ENCODE results near the gene MCRS1. TPM values are rescaled to one million over a fixed set of nuclear protein-coding genes. Genes with fewer than 3 reads are reported as not detected.

MCRS1 gene
- polyA plus RNA-seq, 1 donor from 2014 or later, result 109 TPM

GRCh38 chr12:49557917-49558215 lies 10.1 kb downstream of the MCRS1 start:
- Histone ChIP-seq H3F3A (ENCODE audit: insufficient read depth, low read length, poor library complexity, severe bottlenecking) (no peaks in the 10 kb centered on the region), H3K36me3 (ENCODE audit: insufficient read depth, low read length) (no peaks in the 10 kb centered on the region), H2AFZ (ENCODE audit: low read depth, low read length) (no peak overlapping the region), H3K9me3 (ENCODE audit: low read length) (no peaks in the 10 kb centered on the region), H3K79me2 (replicated peaks; ENCODE audit: insufficient read depth, low read length) (no peaks in the 10 kb centered on the region), H4K20me1 (ENCODE audit: insufficient read depth) (no peaks in the 10 kb centered on the region), H3K9me2 (ENCODE audit: insufficient read depth, low read length) (no peaks in the 10 kb centered on the region), H3K27me3 (ENCODE audit: insufficient read depth, low read depth, low read length) (no peaks in the 10 kb centered on the region), H3K4me3 (ENCODE audit: low read length) (no peak overlapping the region), H3K9ac (ENCODE audit: low read length) (no peak overlapping the region), H3K4me2 (ENCODE audit: low read length) (no peak overlapping the region), H3K27ac (ENCODE audit: low read length) (no peak overlapping the region)
- TF ChIP-seq TAF1 (IDR thresholded peaks at IDR 0.05; ENCODE audit: low read depth), result no peak
- TF ChIP-seq POLR2AphosphoS5 (IDR thresholded peaks at IDR 0.05), result no peak
- TF ChIP-seq, protein P1, sequence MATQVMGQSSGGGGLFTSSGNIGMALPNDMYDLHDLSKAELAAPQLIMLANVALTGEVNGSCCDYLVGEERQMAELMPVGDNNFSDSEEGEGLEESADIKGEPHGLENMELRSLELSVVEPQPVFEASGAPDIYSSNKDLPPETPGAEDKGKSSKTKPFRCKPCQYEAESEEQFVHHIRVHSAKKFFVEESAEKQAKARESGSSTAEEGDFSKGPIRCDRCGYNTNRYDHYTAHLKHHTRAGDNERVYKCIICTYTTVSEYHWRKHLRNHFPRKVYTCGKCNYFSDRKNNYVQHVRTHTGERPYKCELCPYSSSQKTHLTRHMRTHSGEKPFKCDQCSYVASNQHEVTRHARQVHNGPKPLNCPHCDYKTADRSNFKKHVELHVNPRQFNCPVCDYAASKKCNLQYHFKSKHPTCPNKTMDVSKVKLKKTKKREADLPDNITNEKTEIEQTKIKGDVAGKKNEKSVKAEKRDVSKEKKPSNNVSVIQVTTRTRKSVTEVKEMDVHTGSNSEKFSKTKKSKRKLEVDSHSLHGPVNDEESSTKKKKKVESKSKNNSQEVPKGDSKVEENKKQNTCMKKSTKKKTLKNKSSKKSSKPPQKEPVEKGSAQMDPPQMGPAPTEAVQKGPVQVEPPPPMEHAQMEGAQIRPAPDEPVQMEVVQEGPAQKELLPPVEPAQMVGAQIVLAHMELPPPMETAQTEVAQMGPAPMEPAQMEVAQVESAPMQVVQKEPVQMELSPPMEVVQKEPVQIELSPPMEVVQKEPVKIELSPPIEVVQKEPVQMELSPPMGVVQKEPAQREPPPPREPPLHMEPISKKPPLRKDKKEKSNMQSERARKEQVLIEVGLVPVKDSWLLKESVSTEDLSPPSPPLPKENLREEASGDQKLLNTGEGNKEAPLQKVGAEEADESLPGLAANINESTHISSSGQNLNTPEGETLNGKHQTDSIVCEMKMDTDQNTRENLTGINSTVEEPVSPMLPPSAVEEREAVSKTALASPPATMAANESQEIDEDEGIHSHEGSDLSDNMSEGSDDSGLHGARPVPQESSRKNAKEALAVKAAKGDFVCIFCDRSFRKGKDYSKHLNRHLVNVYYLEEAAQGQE (IDR thresholded peaks at IDR 0.05; ENCODE audit: borderline replicate concordance), result no peak
- TF ChIP-seq, protein P2, sequence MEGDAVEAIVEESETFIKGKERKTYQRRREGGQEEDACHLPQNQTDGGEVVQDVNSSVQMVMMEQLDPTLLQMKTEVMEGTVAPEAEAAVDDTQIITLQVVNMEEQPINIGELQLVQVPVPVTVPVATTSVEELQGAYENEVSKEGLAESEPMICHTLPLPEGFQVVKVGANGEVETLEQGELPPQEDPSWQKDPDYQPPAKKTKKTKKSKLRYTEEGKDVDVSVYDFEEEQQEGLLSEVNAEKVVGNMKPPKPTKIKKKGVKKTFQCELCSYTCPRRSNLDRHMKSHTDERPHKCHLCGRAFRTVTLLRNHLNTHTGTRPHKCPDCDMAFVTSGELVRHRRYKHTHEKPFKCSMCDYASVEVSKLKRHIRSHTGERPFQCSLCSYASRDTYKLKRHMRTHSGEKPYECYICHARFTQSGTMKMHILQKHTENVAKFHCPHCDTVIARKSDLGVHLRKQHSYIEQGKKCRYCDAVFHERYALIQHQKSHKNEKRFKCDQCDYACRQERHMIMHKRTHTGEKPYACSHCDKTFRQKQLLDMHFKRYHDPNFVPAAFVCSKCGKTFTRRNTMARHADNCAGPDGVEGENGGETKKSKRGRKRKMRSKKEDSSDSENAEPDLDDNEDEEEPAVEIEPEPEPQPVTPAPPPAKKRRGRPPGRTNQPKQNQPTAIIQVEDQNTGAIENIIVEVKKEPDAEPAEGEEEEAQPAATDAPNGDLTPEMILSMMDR (IDR thresholded peaks at IDR 0.05; ENCODE audit: poor library complexity, severe bottlenecking), result no peak
- no peak for TF ChIP-seq SMC3 (conservative IDR thresholded peaks at IDR 0.05; ENCODE audit: poor library complexity)
- TF ChIP-seq RAD21 (conservative IDR thresholded peaks at IDR 0.05), result no peak
- TF ChIP-seq MXI1 (conservative IDR thresholded peaks at IDR 0.05; ENCODE audit: poor library complexity, severe bottlenecking), result no peak
- no peak for TF ChIP-seq EP300 (conservative IDR thresholded peaks at IDR 0.05; ENCODE audit: poor library complexity, severe bottlenecking)
- no peak for TF ChIP-seq EZH2 (IDR thresholded peaks at IDR 0.05; ENCODE audit: borderline replicate concordance, insufficient read depth, low read length, poor library complexity, severe bottlenecking)

DNA sequence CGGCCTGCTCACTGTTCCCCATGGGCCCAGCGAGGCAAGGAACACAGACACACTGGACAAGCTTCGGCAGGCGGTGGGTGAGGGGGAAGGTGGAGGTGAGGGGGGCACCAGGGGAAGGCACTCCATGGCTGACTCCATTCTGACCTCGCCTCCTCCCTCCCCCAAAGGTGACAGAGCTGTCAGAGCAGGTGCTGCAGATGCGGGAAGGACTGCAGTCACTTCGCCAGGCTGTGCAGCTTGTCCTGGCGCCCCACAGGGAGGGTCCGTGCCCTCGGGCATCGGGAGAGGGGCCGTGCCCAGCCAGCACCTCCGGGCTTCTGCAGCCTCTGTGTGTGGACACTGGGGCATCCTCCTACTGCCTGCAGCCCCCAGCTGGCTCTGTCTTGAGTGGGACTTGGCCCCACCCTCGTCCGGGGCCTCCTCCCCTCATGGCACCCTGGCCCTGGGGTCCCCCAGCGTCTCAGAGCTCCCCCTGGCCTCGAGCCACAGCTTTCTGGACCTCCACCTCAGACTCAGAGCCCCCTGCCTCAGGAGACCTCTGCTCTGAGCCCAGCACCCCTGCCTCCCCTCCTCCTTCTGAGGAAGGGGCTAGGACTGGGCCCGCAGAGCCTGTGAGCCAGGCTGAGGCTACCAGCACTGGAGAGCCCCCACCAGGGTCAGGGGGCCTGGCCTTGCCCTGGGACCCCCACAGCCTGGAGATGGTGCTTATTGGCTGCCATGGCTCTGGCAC lies 10.6 kb downstream of the MCRS1 start:
- Histone ChIP-seq H2AFZ (ENCODE audit: low read depth, low read length) (no peak overlapping the region), H3K4me3 (ENCODE audit: low read length) (no peak overlapping the region), H3K9ac (ENCODE audit: low read length) (no peak overlapping the region), H3K4me2 (ENCODE audit: low read length) (no peak overlapping the region), H3K27ac (ENCODE audit: low read length) (no peak overlapping the region), H3K9me3 (ENCODE audit: low read length) (no peaks in the 10 kb centered on the region), H3F3A (ENCODE audit: insufficient read depth, low read length, poor library complexity, severe bottlenecking) (no peaks in the 10 kb centered on the region), H3K36me3 (ENCODE audit: insufficient read depth, low read length) (no peaks in the 10 kb centered on the region), H3K27me3 (ENCODE audit: insufficient read depth, low read depth, low read length) (no peaks in the 10 kb centered on the region), H3K9me2 (ENCODE audit: insufficient read depth, low read length) (no peaks in the 10 kb centered on the region), H4K20me1 (ENCODE audit: insufficient read depth) (no peaks in the 10 kb centered on the region), H3K79me2 (replicated peaks; ENCODE audit: insufficient read depth, low read length) (no peaks in the 10 kb centered on the region)
- TF ChIP-seq, protein P2 (IDR thresholded peaks at IDR 0.05; ENCODE audit: poor library complexity, severe bottlenecking), result no peak
- TF ChIP-seq RAD21 (conservative IDR thresholded peaks at IDR 0.05), result no peak
- no peak for TF ChIP-seq MXI1 (conservative IDR thresholded peaks at IDR 0.05; ENCODE audit: poor library complexity, severe bottlenecking)
- TF ChIP-seq TAF1 (IDR thresholded peaks at IDR 0.05; ENCODE audit: low read depth), result no peak
- no peak for TF ChIP-seq SMC3 (conservative IDR thresholded peaks at IDR 0.05; ENCODE audit: poor library complexity)
- TF ChIP-seq EP300 (conservative IDR thresholded peaks at IDR 0.05; ENCODE audit: poor library complexity, severe bottlenecking), result no peak
- TF ChIP-seq, protein P1 (IDR thresholded peaks at IDR 0.05; ENCODE audit: borderline replicate concordance), result no peak
- TF ChIP-seq EZH2 (IDR thresholded peaks at IDR 0.05; ENCODE audit: borderline replicate concordance, insufficient read depth, low read length, poor library complexity, severe bottlenecking), result no peak
- TF ChIP-seq POLR2AphosphoS5 (IDR thresholded peaks at IDR 0.05), result no peak

All from neural cell (in vitro differentiated cells).